Left cardiac atrium (tissue), 4 donors: ENCODE measurements around the gene SORCS1. TPM values are rescaled to one million over a fixed set of nuclear protein-coding genes. Genes with fewer than 3 reads are reported as not detected.

Experiments
- ATAC-seq, 2 donors: fragments of 200-7000 bp; cut with Tn5 transposase; one replicate each; pipeline ENCODE4 v1.9.1; 2020; ENCODE audit warnings: mild to moderate bottlenecking in 2 of 2, moderate library complexity in 2 of 2
- DNase-seq: peaks from one replicate; pipeline ENCODE4 v3.0.0-alpha.2; 2020
- intact Hi-C, 2 donors: fragments of 100-400 bp; cut with DNase I; formaldehyde crosslinking; loops; one replicate each; pipeline versions ENCODE4 v1.14.1 to v1.15.1; 2022 to 2023
- total RNA-seq, 2 donors: library from RNA; stranded (reverse); fragmentation: NEBNext Ultra II Directional; extraction: Animal tissue kit (Norgen Biotek cat#: 25700); gene quantifications; one replicate each; pipeline ENCODE4 v1.2.1, GENCODE V29; 2021
- donor health status: DM: no; HTN: yes; CAD: no.
- donor health status: DM: no; HTN: yes; CAD: no; lungs with severe emphysema.
- donor health status: DM: yes; HTN: yes; CAD: no.
- donor health status: Dilated cardiomyopathy.

SORCS1 gene
- total RNA-seq, 2 donors from 2014 or later, result 2.3 to 4.2 TPM

DNA sequence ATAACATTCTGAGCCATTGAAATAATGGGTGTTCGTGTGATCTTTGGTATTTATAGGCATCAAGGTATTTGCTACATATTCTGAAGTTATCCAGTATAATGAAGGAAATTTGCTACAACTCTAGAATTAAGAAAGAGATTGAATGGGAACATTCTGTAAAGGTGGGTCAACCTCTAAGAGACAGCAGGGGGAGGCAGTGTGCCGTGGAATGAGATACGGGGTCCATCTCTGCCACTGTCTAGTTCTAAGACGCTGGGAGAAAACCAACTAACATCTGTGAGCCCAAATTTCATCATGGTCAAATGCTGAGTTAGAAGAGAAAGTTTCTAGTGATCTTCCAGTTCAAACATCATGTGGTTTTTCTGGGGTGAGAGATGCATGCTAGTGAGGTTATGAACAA lies 368.9 kb downstream of the SORCS1 start:
- peak in 1 of 2 donors; percentile 76 for ATAC-seq
- DNase-seq, result peak; percentile 27
- intact Hi-C loops, result no loop called here

DNA sequence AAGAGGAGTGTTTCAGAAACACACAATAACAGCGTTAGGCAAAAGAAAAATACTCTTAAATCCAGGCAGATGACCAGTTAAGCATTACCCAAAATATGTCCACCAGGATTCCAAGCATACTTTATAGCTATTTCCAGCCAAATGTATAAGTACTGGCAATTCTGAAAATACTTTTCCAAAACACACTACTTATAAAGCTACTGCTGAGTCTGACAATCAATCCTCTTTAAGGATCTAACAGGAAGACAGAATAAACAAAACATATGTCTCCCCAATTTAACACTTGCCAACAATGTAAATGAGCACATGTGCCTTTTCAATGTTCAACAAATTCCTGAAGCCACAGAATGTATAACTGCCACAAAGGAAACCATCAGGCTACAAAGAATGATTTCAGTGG lies 370.9 kb downstream of the SORCS1 start:
- intact Hi-C loops, result no loop called here
- no peak for DNase-seq
- no peak for ATAC-seq

DNA sequence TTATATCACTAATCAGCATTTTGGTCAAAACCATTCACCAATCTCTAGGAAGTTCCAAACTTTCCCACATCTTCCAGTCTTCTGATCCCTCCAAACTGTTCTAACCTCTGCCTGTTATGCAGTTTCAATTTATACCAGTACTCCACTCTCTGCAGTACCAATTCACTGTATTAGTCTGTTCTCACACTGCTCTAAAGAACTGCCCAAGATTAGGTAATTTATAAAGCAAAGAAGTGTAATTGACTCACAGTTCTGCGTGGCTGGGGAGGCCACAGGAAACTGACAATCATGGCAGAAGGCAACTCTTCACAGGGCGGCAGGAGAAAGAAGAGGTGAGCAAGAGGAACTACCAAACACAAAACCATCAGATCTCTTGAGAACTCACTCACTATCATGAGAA lies 374.9 kb downstream of the SORCS1 start:
- no peak for DNase-seq
- intact Hi-C loops, result no loop called here
- ATAC-seq, result no peak

DNA sequence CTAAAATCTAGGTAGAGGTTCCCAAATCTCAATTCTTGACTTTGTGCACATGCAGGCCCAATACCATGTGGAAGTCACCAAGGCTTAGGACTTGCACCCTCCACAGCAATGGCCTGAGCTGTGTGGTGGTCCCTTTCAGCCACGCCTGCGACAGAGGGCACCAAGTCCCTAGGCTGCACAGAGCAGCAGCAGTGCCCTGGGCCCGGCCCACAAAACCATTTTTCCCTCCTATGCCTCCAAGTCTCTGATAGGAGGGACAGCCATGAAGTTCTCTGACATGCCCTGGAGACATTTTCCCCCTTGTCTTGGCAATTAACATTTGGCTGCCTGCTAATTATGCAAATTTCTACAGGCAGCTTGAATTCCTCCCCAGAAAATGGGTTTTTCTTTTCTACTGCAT lies 375.5 kb downstream of the SORCS1 start:
- intact Hi-C loops, result no loop called here
- DNase-seq (no peak), ATAC-seq (no peak)

DNA sequence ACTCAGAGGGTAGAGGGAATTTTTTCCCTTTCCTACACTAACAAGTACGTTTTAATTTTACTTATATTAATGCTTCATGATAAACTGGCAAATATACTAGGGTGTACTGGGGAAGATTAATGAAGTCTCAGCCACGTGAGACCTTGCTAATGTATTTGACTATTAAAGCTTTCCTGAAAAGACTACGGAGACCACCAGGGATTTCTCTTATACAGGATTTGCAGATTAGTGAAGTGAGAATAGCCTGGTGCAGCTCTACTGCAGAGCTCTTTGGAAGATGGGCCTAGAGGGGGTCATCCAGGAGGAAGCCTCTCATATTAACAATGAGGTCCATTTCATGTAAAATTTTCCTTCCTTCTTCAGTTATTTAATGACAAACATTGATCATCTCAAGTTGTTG lies 379.0 kb downstream of the SORCS1 start:
- no peak for DNase-seq
- intact Hi-C loops, result no loop called here
- ATAC-seq, result no peak

DNA sequence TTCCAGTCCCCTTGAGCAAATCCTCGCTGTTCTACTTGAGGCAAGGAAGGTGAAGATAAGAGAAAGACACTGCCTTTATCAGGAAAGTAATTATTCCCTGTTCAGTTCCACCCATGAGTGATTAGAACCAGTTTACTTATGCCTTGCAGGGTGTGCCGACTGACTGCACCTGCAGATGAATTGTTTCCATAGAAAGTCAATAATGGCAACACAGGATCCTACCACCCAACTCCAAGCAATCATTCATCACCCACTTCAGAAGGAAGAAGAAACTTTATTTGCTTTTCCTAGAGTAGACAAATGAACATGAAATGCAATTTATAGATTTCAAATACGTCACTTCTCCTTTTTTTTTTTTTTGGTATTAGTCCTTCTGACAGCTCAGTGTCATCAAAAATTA lies 383.9 kb downstream of the SORCS1 start:
- DNase-seq (no peak), ATAC-seq (no peak)
- intact Hi-C loops, result no loop called here

DNA sequence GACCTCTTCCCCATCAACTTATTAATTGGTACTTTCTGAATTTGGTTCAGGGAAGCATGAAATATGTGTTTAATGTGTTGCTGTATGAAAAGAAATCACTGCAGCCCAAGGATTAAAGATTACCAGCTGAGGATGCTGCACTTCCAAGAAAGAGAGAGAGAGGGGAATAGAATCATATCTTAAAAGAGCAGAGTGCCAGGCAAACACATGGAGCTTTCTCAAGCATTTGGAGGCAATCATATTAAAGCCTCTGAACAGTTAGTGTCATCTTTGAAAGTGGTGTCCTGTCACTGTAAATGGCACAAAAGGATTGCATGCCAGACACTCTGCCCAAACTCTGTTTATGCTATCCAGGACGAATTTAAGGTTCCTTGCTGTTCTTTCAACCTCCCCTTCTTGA lies 386.7 kb downstream of the SORCS1 start:
- no peak for ATAC-seq
- intact Hi-C loops, result no loop called here

DNA sequence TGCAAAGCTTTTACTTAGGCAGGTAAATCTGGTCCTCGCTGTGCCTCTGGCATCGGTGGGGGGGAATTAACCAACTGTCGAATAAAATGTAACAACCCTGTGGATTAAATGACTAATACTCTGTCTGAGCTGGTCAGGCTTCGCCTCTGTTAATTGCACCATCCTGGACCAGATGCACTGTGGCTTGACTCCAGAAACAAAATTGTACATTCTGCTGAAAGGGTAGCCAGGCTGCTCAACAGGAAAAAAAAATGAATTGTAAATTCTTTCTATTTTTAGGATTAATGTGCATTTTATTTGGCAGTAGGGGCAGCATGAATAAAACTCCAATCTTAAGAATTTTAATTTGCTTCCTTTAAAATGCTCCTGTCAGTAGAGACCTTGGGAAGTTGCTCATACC lies 389.4 kb downstream of the SORCS1 start:
- ATAC-seq, result no peak
- no peak for DNase-seq
- intact Hi-C loops, result no loop called here

More for the DNA sequence above, 386.7 kb downstream of the SORCS1 start:
- no peak for DNase-seq

DNA sequence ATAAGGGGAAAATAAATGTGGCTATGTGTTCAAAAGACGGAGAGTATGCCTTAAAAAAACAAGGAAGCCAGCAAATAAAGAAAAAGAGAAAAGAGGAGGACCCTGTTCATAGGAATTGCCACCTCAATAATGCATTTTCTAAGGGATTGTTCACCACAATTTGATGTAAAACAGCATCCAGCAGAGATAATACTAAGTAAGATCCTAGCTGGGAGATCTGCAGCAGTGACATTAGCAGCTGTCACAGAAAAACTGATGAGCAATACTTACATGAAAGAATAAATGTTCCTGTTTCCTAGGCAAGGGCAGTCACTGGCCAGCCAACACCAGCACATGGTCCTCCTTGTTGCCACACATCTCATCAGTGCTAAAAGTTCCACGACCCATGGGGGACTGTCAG lies 391.5 kb downstream of the SORCS1 start:
- ATAC-seq, result no peak
- DNase-seq, result no peak
- intact Hi-C loops, result no loop called here

DNA sequence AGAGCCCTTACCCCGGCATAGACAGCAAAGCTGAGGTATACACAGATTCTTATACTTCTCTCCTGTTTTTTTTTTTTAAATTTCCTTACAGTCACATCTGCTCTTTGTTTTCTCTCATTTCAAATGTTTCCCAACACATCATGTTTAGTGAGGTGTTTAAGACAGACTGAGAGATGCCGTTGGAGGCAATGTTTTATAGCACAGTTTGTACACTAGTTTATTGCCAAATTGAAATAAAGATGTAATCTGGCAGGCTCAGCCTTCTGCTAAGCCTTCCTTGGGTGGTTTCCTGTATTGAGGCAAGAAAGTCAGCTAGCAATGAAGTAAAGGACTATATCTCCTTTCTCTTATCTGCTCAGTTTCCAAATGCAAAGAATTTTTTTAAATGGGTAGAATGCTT lies 393.4 kb downstream of the SORCS1 start:
- no peak for ATAC-seq
- no peak for DNase-seq
- intact Hi-C loops, result no loop called here

DNA sequence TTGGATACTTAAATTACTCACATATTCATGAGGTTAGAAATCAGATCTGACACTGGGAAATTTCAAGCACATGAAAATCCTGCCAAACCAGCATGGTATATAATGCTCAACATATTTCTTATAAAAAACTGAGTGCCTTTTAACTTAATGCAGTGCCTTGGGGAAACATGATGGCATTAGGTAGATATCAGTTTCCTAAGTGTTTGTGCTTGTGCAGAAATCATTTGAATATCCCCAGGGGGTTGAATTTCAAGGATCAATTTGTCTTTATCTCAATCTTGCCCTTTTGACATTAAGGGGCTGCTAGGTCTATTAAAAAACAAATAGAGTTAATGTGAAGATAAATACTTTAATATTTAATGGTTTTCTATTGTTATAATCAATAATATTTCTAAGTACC lies 396.3 kb downstream of the SORCS1 start:
- no peak for DNase-seq
- intact Hi-C loops, result no loop called here

DNA sequence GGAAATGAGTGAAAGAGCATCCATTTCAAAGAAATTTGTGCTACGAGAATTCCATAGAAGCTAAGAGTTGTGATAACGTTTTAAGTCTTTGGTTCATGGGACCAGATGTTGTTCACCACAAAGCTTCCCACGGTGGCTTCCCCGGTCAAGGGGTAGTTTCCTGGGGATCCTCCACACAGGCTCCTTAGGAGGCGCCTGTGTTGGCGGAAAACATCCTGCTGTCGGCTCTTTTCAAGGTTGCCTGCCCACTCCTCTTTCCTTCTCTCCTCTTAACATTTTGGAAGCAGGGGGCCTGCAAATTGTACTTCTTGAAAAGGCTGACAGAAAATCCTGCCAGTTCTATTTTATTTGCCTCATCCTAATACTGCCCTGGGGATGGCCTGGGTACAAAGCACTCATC lies 398.6 kb downstream of the SORCS1 start:
- intact Hi-C loops, result no loop called here
- no peak for ATAC-seq
- DNase-seq, result no peak

More for the DNA sequence above, 396.3 kb downstream of the SORCS1 start:
- no peak for ATAC-seq

DNA sequence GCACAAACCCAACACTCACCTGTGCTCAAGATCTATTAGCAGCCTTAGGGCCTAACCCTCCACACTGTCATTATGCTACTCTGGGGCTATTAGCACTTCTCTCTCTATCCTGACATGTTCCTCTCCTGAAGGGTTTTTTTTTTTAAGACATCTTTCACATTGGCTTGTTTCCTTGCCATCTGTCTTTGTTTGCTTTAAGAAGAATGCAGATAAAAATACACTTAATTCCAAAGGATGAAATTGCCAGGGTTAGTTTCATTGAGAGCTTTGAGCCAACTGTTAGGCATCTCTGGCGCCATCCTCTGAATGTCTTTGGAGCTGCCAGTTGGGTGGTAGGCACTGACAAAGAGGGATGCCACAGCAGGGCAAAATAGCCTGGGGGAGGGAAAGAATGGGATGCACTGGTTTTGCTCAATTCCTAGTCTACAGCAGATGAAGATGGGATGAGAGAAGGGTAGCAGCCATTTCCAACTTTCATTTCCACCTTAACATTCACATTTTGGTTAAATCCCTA lies 399.2 kb downstream of the SORCS1 start:
- DNase-seq, result no peak
- ATAC-seq, result no peak
- intact Hi-C loops, result no loop called here

DNA sequence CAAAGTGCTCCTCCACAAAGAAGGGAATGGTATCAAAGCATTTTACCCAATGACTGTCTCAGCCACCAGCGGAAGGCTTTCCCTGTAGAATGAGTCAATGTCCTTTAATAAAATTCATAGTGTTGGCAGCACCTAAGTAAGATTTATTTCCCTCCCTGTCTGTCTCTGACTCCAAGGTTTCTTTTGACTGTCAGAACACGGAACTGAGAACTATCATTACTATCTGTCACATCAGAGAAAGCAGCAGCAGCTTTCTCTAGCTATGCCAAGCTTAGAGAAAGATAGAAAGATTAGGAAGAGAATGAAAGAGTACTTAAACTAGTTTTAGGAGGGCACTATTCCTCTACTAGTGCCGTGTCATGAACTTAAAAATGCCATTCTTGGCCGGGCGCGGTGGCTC lies 400.1 kb downstream of the SORCS1 start:
- intact Hi-C loops, result no loop called here
- DNase-seq (no peak), ATAC-seq (no peak)

DNA sequence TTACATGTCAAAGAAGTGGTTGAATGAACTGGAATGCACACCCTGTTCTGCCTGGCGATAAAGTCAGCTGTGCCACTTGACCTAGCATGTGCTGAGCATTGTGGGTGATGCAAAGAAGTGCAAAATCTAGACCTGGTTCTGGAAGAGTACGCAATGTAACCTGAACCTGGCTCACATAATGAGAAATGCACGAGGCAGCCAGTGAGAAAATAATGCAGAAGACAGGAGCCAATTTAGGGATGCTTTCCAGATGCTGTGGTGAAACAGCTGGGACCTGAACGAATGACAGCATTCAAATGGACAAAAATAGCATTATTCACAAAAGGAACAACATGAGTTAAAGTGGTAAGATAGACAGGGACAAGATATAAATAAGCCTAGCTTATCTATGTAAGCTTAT lies 402.6 kb downstream of the SORCS1 start:
- intact Hi-C loops, result no loop called here
- no peak for DNase-seq
- ATAC-seq, result no peak

DNA sequence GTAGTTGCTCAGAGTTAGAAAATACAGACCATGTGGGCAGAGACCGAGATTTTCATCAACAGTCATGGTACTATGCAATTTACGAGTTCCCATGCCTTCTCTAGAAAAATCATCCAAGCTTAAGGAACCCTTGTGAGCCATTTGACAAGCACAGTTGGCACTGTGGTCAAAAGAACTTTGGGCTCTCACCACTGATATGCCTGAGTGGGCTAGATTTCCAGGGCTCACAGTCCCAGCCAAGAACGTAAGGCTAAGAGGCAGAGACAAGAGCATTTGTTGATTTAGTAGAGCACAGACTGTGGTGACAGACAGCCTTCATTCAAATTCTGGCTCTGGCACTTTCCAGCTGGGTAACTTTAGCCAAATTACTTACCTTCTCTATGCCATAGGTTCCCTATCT lies 407.0 kb downstream of the SORCS1 start:
- ATAC-seq, result no peak

DNA sequence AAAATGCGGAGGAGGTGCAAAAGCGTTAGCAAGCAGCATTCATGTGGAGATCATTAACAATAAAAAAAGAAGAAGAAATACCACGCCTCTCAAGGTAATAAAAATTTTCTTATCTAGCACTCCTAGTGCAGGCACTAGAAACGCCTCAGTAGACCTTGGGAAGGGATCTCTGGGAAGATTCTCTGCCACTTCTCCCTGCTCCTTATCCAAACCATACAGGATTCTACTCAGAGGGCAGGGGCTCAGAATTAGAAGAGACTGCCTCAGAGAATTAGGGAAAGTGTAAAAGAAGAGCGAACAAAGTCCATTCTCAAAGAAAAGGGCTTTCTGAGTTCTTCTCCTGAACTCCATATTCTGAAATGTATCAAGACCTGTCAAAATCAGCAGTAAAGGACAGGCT lies 413.4 kb downstream of the SORCS1 start:
- DNase-seq (no peak), ATAC-seq (no peak)
- intact Hi-C loops, result no loop called here

More for the DNA sequence above, 407.0 kb downstream of the SORCS1 start:
- no peak for DNase-seq
- intact Hi-C loops, result no loop called here

DNA sequence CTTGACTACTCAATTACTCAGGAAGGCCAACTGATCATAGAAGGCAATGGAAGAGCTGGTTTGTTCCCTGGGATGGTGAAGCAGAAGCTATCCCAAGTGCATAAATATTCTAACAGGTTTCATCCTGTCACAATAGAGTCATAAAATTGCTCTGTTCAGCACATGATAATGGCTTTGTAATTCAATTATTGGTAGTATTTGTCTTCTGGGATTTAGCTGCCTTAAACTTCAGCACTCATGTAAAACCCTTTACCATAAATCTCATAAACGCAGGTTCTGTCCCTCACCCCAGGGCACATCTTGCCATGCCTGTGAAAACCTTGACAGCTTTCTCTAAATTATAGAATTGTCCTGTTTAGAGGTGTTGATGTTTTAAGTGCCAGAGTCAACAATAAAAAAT lies 417.6 kb downstream of the SORCS1 start:
- DNase-seq (no peak), ATAC-seq (no peak)
- intact Hi-C loops, result no loop called here

DNA sequence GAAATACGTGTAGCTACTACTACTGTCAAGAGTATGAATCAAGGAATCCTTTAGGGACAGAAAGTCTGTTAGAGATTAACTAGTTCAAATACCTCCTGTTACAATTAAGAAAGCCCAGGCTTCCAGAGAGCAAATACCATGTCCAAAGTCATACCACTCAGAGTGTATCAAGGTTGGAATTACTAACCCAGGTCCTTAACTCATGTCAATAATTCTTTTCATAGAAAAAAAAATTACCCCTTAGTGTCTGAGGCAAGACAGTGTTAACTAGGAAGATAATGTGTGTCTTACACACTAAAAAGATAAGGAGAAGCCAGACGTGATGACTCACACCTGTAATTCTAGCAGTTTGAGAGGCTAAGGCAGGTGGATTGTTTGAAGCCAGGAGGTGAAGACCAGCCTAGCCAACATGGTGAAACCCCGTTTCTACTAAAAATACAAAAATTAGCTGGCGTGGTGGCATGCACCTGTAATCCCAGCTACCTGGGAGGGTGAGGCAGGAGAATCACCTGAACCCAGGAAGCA lies 423.4 kb downstream of the SORCS1 start:
- no peak for ATAC-seq
- intact Hi-C loops, result no loop called here
- no peak for DNase-seq

DNA sequence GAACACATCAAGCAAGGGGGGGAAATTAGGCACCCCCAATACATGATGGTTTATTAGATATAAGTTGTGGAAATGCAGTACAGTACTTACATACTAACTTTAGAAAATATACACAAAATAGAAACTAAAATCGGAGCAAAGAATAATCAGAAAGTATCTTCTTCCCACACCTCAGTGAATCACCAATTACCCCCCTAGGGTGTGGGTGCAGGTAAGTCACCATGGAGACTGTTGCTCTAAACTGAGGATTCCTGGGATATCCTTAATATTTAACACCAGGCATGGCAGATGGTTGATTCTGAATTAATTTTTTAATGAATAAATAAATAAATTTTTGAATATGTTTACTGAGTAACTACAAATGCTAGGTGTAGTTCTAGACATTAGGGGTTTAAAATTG lies 424.4 kb downstream of the SORCS1 start:
- DNase-seq, result no peak
- ATAC-seq, result no peak
- intact Hi-C loops, result no loop called here

DNA sequence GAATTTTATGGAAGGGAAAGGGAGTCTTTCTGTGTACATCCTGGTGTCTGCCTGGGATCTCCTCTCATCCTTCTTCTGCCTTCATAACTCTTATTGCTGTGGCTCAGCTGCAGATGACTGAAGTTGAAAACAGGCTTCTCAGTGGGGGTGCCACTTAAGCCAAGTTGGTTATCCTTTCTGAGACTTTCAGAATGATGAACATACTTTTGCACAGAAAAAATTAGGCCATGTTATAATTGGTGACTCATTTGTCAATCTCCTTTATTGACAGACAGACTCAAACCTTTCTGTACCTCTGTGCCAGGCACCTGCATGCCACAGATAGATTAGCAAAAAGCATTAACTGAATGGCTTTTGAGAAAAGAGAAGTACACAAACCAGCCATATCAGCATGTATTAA lies 430.3 kb downstream of the SORCS1 start:
- ATAC-seq, result no peak

DNA sequence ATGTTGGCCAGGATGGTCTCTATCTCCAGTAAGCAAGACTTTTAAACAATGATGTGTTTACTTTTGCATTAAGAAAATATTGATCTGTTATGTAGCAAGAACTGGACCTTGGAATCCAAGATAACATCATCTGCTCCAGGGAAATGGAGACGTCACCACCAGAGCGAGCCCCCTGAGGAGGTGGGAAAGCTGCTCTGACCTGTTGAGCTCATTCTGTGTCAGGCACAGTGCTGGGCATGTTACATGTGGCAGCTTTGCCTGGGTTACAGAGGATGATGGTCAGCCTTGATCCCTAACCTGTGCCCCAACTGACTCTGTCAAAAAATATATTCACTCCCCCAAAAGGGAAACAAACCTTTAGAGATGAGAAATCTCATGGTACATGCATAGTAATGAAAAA lies 436.3 kb downstream of the SORCS1 start:
- DNase-seq (no peak), ATAC-seq (no peak)
- intact Hi-C loops, result no loop called here

More for the DNA sequence above, 430.3 kb downstream of the SORCS1 start:
- intact Hi-C loops, result no loop called here
- DNase-seq, result no peak
